OCI-LY3 (cell line): ENCODE data around the gene EXOC1.
A peak's percentile ranks its signal among the peaks of the same experiment; 100 is the strongest.

Experiments
- H2AFZ ChIP-seq: fragments of 200-600, 300-600 bp; shearing (Covaris generic); 2 replicates; pipeline ENCODE4 v1.6.0; 2014; ENCODE audit warnings: antibody characterized with exemption, low read depth, low read length
- H3K27ac ChIP-seq: fragments of 200-600, 300-600 bp; sonication (generic); 2 replicates; pipeline ENCODE4 v1.5.1; 2014; ENCODE audit warnings: mild to moderate bottlenecking, low read length, moderate library complexity, mixed read lengths
- H3K27me3 ChIP-seq: fragments of 200-600, 300-600 bp; sonication (generic); 2 replicates; pipeline ENCODE4 v1.6.1; 2014; ENCODE audit warnings: low read depth, low read length, mixed read lengths
- H3K36me3 ChIP-seq: fragments of 200-600, 300-600 bp; sonication (generic); replicated peaks from 2 replicates; pipeline ENCODE3; 2014; ENCODE audit warnings: low read depth, low read length, mixed read lengths
- H3K4me1 ChIP-seq: fragments of 300-600, 200-600 bp; sonication (generic); 2 replicates; pipeline ENCODE4 v1.6.1; 2014; ENCODE audit warnings: low read length, mixed read lengths
- H3K4me2 ChIP-seq: fragments of 200-600, 300-600 bp; sonication (generic); 2 replicates; pipeline ENCODE4 v1.6.1; 2014; ENCODE audit warnings: low read length, mixed read lengths
- H3K4me3 ChIP-seq: fragments of 300-600, 200-600 bp; sonication (generic); 2 replicates; pipeline ENCODE4 v1.5.1; 2014; ENCODE audit warnings: antibody characterized with exemption, mild to moderate bottlenecking, low read length, moderate library complexity
- H3K79me2 ChIP-seq: fragments of 300-600, 200-600 bp; shearing (Covaris generic); 2 replicates; pipeline ENCODE4 v1.6.1; 2014; ENCODE audit warnings: mild to moderate bottlenecking, low read length, mixed read lengths
- H3K9ac ChIP-seq: fragments of 300-600, 200-600 bp; shearing (Covaris generic); 2 replicates; pipeline ENCODE4 v1.6.0; 2014; ENCODE audit warnings: mild to moderate bottlenecking, low read length, moderate library complexity
- H3K9me3 ChIP-seq: fragments of 200-600, 300-600 bp; shearing (Covaris generic); 2 replicates; pipeline ENCODE4 v1.6.1; 2014; ENCODE audit warnings: low read length, mixed read lengths; ENCODE audit not compliant: insufficient read depth
- H4K20me1 ChIP-seq: fragments of 200-600, 300-600 bp; sonication (generic); 2 replicates; pipeline ENCODE4 v1.6.1; 2016; ENCODE audit warnings: low read length, mixed read lengths; ENCODE audit not compliant: insufficient read depth
- EZH2phosphoT487 ChIP-seq: fragments of 200-600 bp; shearing (Covaris generic); IDR thresholded peaks from 2 replicates; pipeline ENCODE4 v1.6.1; 2018; ENCODE audit warnings: antibody characterized with exemption, mixed run types, low read depth
- TF ChIP-seq, protein P1 (sequence below): fragments of 200-600, 300-600 bp; sonication (generic); IDR thresholded peaks from 2 replicates; pipeline ENCODE4 v1.5.1; 2014; ENCODE audit warnings: antibody characterized with exemption, low read length, low read depth

The EXOC1 gene

DNA sequence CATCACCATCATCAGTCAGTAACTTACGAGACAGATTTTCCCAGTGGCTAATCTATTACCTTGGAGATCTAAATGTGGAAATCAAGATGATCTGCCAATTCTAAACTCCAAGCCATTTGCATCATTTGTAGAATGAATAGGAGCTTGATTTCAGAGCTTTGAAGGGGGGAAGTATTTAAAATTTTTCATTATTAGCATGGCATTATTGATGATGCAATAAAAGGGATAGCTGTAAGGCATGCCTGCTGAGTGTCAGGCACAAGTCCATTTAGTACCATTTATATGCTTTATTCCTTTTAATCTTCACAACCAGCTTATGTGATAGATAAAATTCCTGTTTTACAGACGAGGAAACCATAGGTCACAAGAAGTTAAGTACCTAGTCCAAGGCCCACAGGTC, 28.6 kb upstream of the EXOC1 start:
- TF ChIP-seq, protein P1, sequence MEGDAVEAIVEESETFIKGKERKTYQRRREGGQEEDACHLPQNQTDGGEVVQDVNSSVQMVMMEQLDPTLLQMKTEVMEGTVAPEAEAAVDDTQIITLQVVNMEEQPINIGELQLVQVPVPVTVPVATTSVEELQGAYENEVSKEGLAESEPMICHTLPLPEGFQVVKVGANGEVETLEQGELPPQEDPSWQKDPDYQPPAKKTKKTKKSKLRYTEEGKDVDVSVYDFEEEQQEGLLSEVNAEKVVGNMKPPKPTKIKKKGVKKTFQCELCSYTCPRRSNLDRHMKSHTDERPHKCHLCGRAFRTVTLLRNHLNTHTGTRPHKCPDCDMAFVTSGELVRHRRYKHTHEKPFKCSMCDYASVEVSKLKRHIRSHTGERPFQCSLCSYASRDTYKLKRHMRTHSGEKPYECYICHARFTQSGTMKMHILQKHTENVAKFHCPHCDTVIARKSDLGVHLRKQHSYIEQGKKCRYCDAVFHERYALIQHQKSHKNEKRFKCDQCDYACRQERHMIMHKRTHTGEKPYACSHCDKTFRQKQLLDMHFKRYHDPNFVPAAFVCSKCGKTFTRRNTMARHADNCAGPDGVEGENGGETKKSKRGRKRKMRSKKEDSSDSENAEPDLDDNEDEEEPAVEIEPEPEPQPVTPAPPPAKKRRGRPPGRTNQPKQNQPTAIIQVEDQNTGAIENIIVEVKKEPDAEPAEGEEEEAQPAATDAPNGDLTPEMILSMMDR = no peak
- no peak for TF ChIP-seq EZH2phosphoT487
- no peaks in the 10 kb centered on the region for H3K36me3 ChIP-seq
- H3K9ac ChIP-seq = no peak overlapping the region
- H3K4me3 ChIP-seq = no peak overlapping the region
- no peaks in the 10 kb centered on the region for H3K27me3 ChIP-seq
- no peaks in the 10 kb centered on the region for H3K79me2 ChIP-seq
- H4K20me1 ChIP-seq = no peaks in the 10 kb centered on the region
- H2AFZ ChIP-seq = no peak overlapping the region
- no peaks in the 10 kb centered on the region for H3K4me1 ChIP-seq
- H3K4me2 ChIP-seq = no peak overlapping the region
- no peaks in the 10 kb centered on the region for H3K9me3 ChIP-seq
- no peak overlapping the region for H3K27ac ChIP-seq

DNA sequence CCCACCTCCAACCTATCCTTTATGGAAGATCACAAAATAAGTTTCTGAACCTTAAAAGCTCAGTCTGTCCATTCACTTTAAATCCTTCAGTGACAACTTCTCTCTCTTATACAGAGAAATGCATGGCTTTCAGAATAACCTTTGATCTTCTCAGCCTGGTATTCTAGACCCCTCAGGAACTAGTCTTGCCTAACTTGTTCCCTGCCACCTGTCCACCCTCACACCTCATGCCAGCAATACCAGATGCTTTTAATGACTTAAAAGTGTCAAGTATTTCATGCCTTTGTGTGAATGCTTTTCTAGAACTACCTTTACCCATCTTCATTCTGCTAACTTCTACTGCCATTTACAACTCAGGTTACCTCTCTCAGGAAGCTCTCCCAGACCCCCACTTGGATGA, 26.5 kb upstream of the EXOC1 start:
- Histone ChIP-seq H3K79me2 (no peaks in the 10 kb centered on the region), H3K9ac (no peak overlapping the region), H3K4me1 (no peaks in the 10 kb centered on the region), H3K36me3 (no peaks in the 10 kb centered on the region), H3K4me2 (no peak overlapping the region), H2AFZ (no peak overlapping the region), H3K27me3 (peaks cover 4% of the 10 kb centered on the region; the same call in 1 of the 2 replicates), H3K9me3 (no peaks in the 10 kb centered on the region), H4K20me1 (no peaks in the 10 kb centered on the region), H3K27ac (no peak overlapping the region), H3K4me3 (no peak overlapping the region)
- no peak for TF ChIP-seq EZH2phosphoT487
- TF ChIP-seq, protein P1 = no peak

DNA sequence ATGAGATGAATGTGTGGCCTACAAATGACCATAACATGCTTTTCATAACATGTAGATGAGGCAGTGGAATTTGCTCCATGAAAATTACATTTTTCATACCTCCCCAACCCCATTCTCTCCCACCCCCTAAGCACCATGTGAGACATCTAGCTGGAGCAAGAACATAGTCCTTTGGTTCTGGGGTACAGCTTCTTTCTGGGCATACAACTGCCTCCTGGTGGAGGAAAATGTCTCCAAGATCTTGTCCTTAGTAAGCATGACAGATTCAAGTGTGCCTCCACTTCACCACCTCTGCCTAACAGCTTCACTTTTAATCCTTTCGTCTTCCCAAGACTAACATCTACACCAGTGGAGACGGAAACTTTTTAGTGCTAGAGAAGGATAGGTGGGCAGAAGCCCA, 25.9 kb upstream of the EXOC1 start:
- no peak overlapping the region for H3K27ac ChIP-seq
- peaks cover 4% of the 10 kb centered on the region; the same call in 1 of the 2 replicates for H3K27me3 ChIP-seq
- no peaks in the 10 kb centered on the region for H3K79me2 ChIP-seq
- no peaks in the 10 kb centered on the region for H3K4me1 ChIP-seq
- TF ChIP-seq, protein P1 = 0 out of 2 replicates have a peak, but pooled peaks have one; percentile 6
- no peak for TF ChIP-seq EZH2phosphoT487
- H2AFZ ChIP-seq = no peak overlapping the region
- no peak overlapping the region for H3K9ac ChIP-seq
- no peaks in the 10 kb centered on the region for H3K9me3 ChIP-seq
- no peaks in the 10 kb centered on the region for H4K20me1 ChIP-seq
- H3K4me2 ChIP-seq = no peak overlapping the region
- H3K36me3 ChIP-seq = no peaks in the 10 kb centered on the region
- H3K4me3 ChIP-seq = no peak overlapping the region

DNA sequence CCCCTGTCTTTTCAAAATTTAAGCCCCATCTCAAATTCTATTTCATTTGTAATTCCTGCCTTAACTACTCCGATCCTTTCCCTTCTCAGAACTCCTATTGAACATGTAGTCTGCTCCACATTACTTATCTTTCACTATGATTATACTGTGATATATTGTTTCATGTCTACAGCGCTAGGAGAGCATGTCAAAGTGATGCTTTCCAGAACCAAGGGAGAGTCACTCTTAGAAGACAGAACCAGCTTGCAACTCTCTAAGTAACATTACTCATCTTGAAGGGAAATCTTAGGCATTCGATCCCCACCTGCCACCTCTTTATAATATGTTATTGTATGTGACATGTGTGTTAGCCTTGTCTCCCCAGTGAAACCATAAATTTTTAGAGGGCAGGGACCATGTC, 23.4 kb upstream of the EXOC1 start:
- H2AFZ ChIP-seq = no peak overlapping the region
- peaks cover 4% of the 10 kb centered on the region; the same call in 1 of the 2 replicates for H3K27me3 ChIP-seq
- H3K79me2 ChIP-seq = no peaks in the 10 kb centered on the region
- H3K27ac ChIP-seq = no peak overlapping the region
- H4K20me1 ChIP-seq = no peaks in the 10 kb centered on the region
- no peak overlapping the region for H3K4me3 ChIP-seq
- no peaks in the 10 kb centered on the region for H3K4me1 ChIP-seq
- TF ChIP-seq EZH2phosphoT487 = no peak
- TF ChIP-seq, protein P1 = no peak
- no peak overlapping the region for H3K9ac ChIP-seq
- no peak overlapping the region for H3K4me2 ChIP-seq
- no peaks in the 10 kb centered on the region for H3K9me3 ChIP-seq
- H3K36me3 ChIP-seq = no peaks in the 10 kb centered on the region
